GM23338 (cell line): ENCODE data around the gene REL. TPM values are rescaled to one million over a fixed set of nuclear protein-coding genes. Genes with fewer than 3 reads are reported as not detected.

Source experiments
- ATAC-seq: fragments of 200-7000 bp; cut with Tn5 transposase; 3 replicates; pipeline ENCODE4 v1.9.1; 2020
- DNase-seq: peaks from one replicate; pipeline ENCODE4 v3.0.0-alpha.2; 2015; ENCODE audit warnings: low spot score
- H2AFZ ChIP-seq: fragments of 200-600 bp; sonication (generic); 2 replicates; pipeline ENCODE4 v1.8.0; 2016; ENCODE audit warnings: antibody characterized with exemption, mild to moderate bottlenecking, moderate library complexity
- H3F3A ChIP-seq: fragments of 200-600 bp; sonication (generic); replicated peaks from 2 replicates; pipeline ENCODE4 v1.8.0; 2017; ENCODE audit warnings: antibody characterized with exemption, mixed run types, low read depth
- H3K27ac ChIP-seq: fragments of 200-600 bp; sonication (generic); 2 replicates; pipeline ENCODE4 v1.6.1; 2016; ENCODE audit warnings: low read depth
- H3K27me3 ChIP-seq: fragments of 200-600 bp; sonication (generic); 2 replicates; pipeline ENCODE4 v1.8.0; 2016; ENCODE audit warnings: mild to moderate bottlenecking, mixed run types, moderate library complexity; ENCODE audit not compliant: insufficient read depth
- H3K36me3 ChIP-seq: fragments of 200-600 bp; sonication (generic); 2 replicates; pipeline ENCODE4 v1.8.0; 2016; ENCODE audit warnings: mild to moderate bottlenecking; ENCODE audit not compliant: insufficient read depth
- H3K4me1 ChIP-seq: fragments of 200-600 bp; sonication (generic); 2 replicates; pipeline ENCODE4 v1.8.0; 2016; ENCODE audit warnings: mild to moderate bottlenecking, moderate library complexity; ENCODE audit not compliant: insufficient read depth
- H3K4me2 ChIP-seq: fragments of 200-600 bp; sonication (generic); 2 replicates; pipeline ENCODE4 v1.7.1; 2017; ENCODE audit warnings: mixed run types
- H3K4me3 ChIP-seq: fragments of 200-600 bp; sonication (generic); 2 replicates; pipeline ENCODE4 v1.6.1; 2016; ENCODE audit warnings: mixed run types
- H3K79me2 ChIP-seq: fragments of 200-600 bp; sonication (generic); replicated peaks from 2 replicates; pipeline ENCODE4 v1.8.0; 2017; ENCODE audit warnings: mild to moderate bottlenecking; ENCODE audit not compliant: insufficient read depth
- H3K9me2 ChIP-seq: fragments of 200-600 bp; sonication (generic); 2 replicates; pipeline ENCODE4 v1.8.0; 2017; ENCODE audit not compliant: insufficient read depth
- H4K20me1 ChIP-seq: fragments of 200-600 bp; sonication (generic); replicated peaks from 2 replicates; pipeline ENCODE4 v1.8.0; 2017; ENCODE audit warnings: mild to moderate bottlenecking; ENCODE audit not compliant: insufficient read depth
- H3K27ac Mint-ChIP-seq: 2 replicates; pipeline ENCODE4 v1.8.0; 2020; ENCODE audit warnings: inconsistent platforms, mild to moderate bottlenecking, moderate library complexity, mixed read lengths
- H3K27me3 Mint-ChIP-seq: 3 replicates; pipeline ENCODE4 v1.8.0; 2022; ENCODE audit warnings: low read depth, mild to moderate bottlenecking, moderate library complexity, mixed read lengths, inconsistent platforms; ENCODE audit not compliant: insufficient read depth, poor library complexity
- H3K36me3 Mint-ChIP-seq: 3 replicates; pipeline ENCODE4 v1.8.0; 2021; ENCODE audit warnings: low read depth, mild to moderate bottlenecking, inconsistent platforms, moderate library complexity, mixed read lengths
- H3K4me1 Mint-ChIP-seq: 3 replicates; pipeline ENCODE4 v1.8.0; 2020; ENCODE audit warnings: mild to moderate bottlenecking, inconsistent platforms, mixed read lengths
- H3K4me3 Mint-ChIP-seq: 3 replicates; pipeline ENCODE4 v1.8.0; 2021; ENCODE audit warnings: moderate library complexity, mild to moderate bottlenecking, inconsistent platforms, mixed read lengths
- H3K9me3 Mint-ChIP-seq: 3 replicates; pipeline ENCODE4 v1.8.0; 2020; ENCODE audit warnings: moderate library complexity, mild to moderate bottlenecking, inconsistent platforms, mixed read lengths
- CREB1 ChIP-seq: fragments of 250-450 bp; sonication (Bioruptor Pico); IDR thresholded peaks from 2 replicates; pipeline ENCODE4 v1.5.0; 2020; ENCODE audit warnings: low read depth, mild to moderate bottlenecking, moderate library complexity
- EZH2 ChIP-seq: fragments of 200-600 bp; sonication (generic); IDR thresholded peaks from one replicate; pipeline ENCODE4 v1.8.0; 2017; ENCODE audit warnings: antibody characterized with exemption, mild to moderate bottlenecking, low read depth; ENCODE audit not compliant: unreplicated experiment
- EZH2phosphoT487 ChIP-seq: fragments of 200-600 bp; sonication (generic); IDR thresholded peaks from one replicate; pipeline ENCODE4 v1.8.1; 2018; ENCODE audit warnings: antibody characterized with exemption; ENCODE audit not compliant: unreplicated experiment
- NANOG ChIP-seq: IDR thresholded peaks from 2 replicates; pipeline ENCODE4 v1.6.1; 2016; ENCODE audit warnings: antibody characterized with exemption, borderline replicate concordance
- POLR2AphosphoS5 ChIP-seq: IDR thresholded peaks from 2 replicates; pipeline ENCODE4 v1.6.1; 2016; ENCODE audit warnings: antibody characterized with exemption, low read depth
- ZNF114 ChIP-seq: fragments of 250-450 bp; sonication (Bioruptor Pico); IDR thresholded peaks from 2 replicates; pipeline ENCODE4 v1.5.0; 2020; ENCODE audit warnings: mild to moderate bottlenecking, moderate library complexity
- polyA plus RNA-seq: library from polyadenylated mRNA; unstranded; fragments of >200 nt; fragmentation: Nextera tagmentation; extraction: Ambion mirVana; gene quantifications from 2 replicates; pipeline ENCODE4 v1.2.1, GENCODE V29; 2016
- total RNA-seq: library from RNA; depleted of rRNA; stranded (reverse); fragments of >200 nt; shearing (Covaris generic); gene quantifications from 2 replicates; pipeline ENCODE4 v1.2.3, GENCODE V29; 2014
- TF ChIP-seq, protein P1 (sequence below): IDR thresholded peaks from one replicate; pipeline ENCODE4 v1.6.1; 2018; ENCODE audit warnings: antibody characterized with exemption; ENCODE audit not compliant: unreplicated experiment
- TF ChIP-seq, protein P2 (sequence below): IDR thresholded peaks from 2 replicates; pipeline ENCODE4 v1.6.1; 2016; ENCODE audit warnings: antibody characterized with exemption

Gene REL
- total and polyA plus RNA-seq, 2 experiments from 2014 or later: 4.1 to 8.0 TPM

DNA sequence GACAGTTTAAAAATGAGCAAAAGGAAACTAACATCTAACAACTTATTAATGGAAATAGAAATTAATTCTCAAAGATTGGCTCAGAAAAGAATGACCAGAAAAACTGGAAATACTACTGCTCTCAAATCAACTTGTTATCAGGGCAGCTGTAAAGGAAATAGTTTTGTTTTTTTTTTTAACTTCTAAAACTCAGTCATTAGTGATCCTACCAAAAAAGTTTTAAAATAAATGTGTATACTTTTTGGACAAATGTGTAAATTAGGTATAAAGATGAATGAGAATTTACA is 84.1 kb downstream of the REL start:
- H3K9me3 Mint-ChIP-seq: no peaks in the 10 kb centered on the region
- no peak overlapping the region for H3K4me3 Mint-ChIP-seq
- DNase-seq (no peak), ATAC-seq (no peak)
- no peak overlapping the region for H3K27ac ChIP-seq
- no peaks in the 10 kb centered on the region for H3K27me3 ChIP-seq
- H3K9me2 ChIP-seq: no peaks in the 10 kb centered on the region
- no peaks in the 10 kb centered on the region for H3K36me3 ChIP-seq
- peak overlapping the region; percentile 53; the same call in 1 of the 2 replicates for H3K27ac Mint-ChIP-seq
- no peaks in the 10 kb centered on the region for H3K36me3 Mint-ChIP-seq
- H3K4me2 ChIP-seq: no peak overlapping the region
- H3K4me1 ChIP-seq: peaks cover 15% of the 10 kb centered on the region; the same call in 1 of the 2 replicates
- no peak overlapping the region for H3K4me3 ChIP-seq
- no peaks in the 10 kb centered on the region for H3K79me2 ChIP-seq
- no peaks in the 10 kb centered on the region for H3F3A ChIP-seq
- peaks cover 1% of the 10 kb centered on the region for H3K27me3 Mint-ChIP-seq
- H4K20me1 ChIP-seq: no peaks in the 10 kb centered on the region
- TF ChIP-seq, protein P1, sequence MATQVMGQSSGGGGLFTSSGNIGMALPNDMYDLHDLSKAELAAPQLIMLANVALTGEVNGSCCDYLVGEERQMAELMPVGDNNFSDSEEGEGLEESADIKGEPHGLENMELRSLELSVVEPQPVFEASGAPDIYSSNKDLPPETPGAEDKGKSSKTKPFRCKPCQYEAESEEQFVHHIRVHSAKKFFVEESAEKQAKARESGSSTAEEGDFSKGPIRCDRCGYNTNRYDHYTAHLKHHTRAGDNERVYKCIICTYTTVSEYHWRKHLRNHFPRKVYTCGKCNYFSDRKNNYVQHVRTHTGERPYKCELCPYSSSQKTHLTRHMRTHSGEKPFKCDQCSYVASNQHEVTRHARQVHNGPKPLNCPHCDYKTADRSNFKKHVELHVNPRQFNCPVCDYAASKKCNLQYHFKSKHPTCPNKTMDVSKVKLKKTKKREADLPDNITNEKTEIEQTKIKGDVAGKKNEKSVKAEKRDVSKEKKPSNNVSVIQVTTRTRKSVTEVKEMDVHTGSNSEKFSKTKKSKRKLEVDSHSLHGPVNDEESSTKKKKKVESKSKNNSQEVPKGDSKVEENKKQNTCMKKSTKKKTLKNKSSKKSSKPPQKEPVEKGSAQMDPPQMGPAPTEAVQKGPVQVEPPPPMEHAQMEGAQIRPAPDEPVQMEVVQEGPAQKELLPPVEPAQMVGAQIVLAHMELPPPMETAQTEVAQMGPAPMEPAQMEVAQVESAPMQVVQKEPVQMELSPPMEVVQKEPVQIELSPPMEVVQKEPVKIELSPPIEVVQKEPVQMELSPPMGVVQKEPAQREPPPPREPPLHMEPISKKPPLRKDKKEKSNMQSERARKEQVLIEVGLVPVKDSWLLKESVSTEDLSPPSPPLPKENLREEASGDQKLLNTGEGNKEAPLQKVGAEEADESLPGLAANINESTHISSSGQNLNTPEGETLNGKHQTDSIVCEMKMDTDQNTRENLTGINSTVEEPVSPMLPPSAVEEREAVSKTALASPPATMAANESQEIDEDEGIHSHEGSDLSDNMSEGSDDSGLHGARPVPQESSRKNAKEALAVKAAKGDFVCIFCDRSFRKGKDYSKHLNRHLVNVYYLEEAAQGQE: no peak
- TF ChIP-seq ZNF114 (CRISPR knock-in tag) (no peak), NANOG (no peak), POLR2AphosphoS5 (no peak), EZH2phosphoT487 (no peak)
- H2AFZ ChIP-seq: peak overlapping the region; percentile 20; the same call in 1 of the 2 replicates
- H3K4me1 Mint-ChIP-seq: peaks cover 19% of the 10 kb centered on the region; the same call in 2 of the 3 replicates

DNA sequence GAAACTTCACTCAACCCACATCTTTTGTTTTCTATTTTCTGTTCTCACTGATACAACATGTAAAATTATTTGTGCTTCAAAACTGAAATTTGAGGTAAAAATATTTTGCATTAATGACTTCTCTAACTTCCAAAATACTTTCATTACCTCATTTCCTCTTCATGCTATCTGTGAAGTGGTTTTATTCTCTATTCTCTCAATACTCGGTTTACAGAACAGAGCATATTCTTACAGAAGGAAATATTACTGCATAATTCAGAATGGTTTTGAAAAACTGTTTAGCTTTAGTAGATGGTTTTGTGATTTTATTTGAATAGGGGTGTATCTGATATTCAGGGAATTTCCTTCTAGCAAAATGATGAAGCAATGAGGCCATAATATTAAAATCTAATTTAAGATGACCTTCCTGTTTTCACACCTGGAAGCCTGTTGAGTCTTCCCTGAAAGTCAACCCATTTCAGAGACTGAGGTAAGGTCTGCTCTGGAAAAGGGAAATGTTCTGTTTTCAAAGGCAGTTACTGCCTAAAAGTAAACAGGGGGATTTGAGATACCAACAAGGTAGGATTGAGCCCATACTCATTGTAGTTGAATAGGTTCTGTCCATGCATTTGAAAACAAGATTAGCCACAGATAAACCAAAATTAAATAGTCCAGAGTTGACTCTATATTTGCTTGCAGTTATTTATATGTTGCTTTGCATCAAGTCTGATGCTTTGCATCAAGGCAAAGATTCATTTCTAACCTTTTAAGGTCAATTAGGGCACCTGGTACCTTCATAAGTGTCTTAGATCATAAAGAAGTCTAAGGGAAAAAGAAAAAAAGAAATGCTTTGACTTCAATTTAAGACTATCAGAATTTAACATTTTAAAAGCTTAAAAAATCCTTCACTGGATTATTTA is 85.4 kb downstream of the REL start:
- no peaks in the 10 kb centered on the region for H3K36me3 ChIP-seq
- H3K4me1 Mint-ChIP-seq: peaks cover 19% of the 10 kb centered on the region; the same call in 2 of the 3 replicates
- no peaks in the 10 kb centered on the region for H3K9me3 Mint-ChIP-seq
- H3F3A ChIP-seq: no peaks in the 10 kb centered on the region
- H3K4me3 Mint-ChIP-seq: no peak overlapping the region
- no peak overlapping the region for H3K4me3 ChIP-seq
- no peak for ATAC-seq
- no peaks in the 10 kb centered on the region for H3K27me3 ChIP-seq
- H2AFZ ChIP-seq: no peak overlapping the region
- H3K27me3 Mint-ChIP-seq: peaks cover 1% of the 10 kb centered on the region
- H3K9me2 ChIP-seq: no peaks in the 10 kb centered on the region
- H3K4me2 ChIP-seq: no peak overlapping the region
- H3K27ac Mint-ChIP-seq: no peak overlapping the region
- no peak for DNase-seq
- no peaks in the 10 kb centered on the region for H4K20me1 ChIP-seq
- H3K4me1 ChIP-seq: peaks cover 15% of the 10 kb centered on the region; the same call in 1 of the 2 replicates
- no peaks in the 10 kb centered on the region for H3K79me2 ChIP-seq
- no peaks in the 10 kb centered on the region for H3K36me3 Mint-ChIP-seq
- no peak overlapping the region for H3K27ac ChIP-seq
- TF ChIP-seq NANOG: no peak
- TF ChIP-seq EZH2phosphoT487: no peak
- TF ChIP-seq, protein P1: no peak
- TF ChIP-seq, protein P2, sequence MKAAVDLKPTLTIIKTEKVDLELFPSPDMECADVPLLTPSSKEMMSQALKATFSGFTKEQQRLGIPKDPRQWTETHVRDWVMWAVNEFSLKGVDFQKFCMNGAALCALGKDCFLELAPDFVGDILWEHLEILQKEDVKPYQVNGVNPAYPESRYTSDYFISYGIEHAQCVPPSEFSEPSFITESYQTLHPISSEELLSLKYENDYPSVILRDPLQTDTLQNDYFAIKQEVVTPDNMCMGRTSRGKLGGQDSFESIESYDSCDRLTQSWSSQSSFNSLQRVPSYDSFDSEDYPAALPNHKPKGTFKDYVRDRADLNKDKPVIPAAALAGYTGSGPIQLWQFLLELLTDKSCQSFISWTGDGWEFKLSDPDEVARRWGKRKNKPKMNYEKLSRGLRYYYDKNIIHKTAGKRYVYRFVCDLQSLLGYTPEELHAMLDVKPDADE: no peak
- TF ChIP-seq EZH2: no peak
- no peak for TF ChIP-seq CREB1 (CRISPR knock-in tag)
